Activated CD4-positive, alpha-beta memory T cell treated with anti-CD3 and anti-CD28 coated beads for 36 hours (primary cell): ENCODE results near the gene CUEDC1. TPM values are rescaled to one million over a fixed set of nuclear protein-coding genes. Genes with fewer than 3 reads are reported as not detected.

Experiments
- CTCF ChIA-PET: fragments of 350-600 bp; sonication (Branson Sonifier 250); formaldehyde crosslinking; loops from one replicate; lab custom pipeline; 2021; ENCODE audit warnings: antibody characterized with exemption, inconsistent platforms; lab: Charles Lee
- POLR2A ChIA-PET: fragments of 350-600 bp; sonication (Branson Sonifier 250); formaldehyde crosslinking; loops from one replicate; lab custom pipeline; 2021; ENCODE audit warnings: antibody characterized with exemption; lab: Charles Lee
- DNase-seq: peaks from one replicate; pipeline ENCODE4 v3.0.0-alpha.2; 2020
- H3K27ac Mint-ChIP-seq: one replicate; pipeline ENCODE4 v1.8.0; 2021; ENCODE audit warnings: mixed read lengths
- H3K27me3 Mint-ChIP-seq: one replicate; pipeline ENCODE4 v1.8.0; 2021; ENCODE audit warnings: mixed read lengths
- H3K36me3 Mint-ChIP-seq: one replicate; pipeline ENCODE4 v1.8.0; 2021; ENCODE audit warnings: mixed read lengths
- H3K4me1 Mint-ChIP-seq: one replicate; pipeline ENCODE4 v1.8.0; 2021; ENCODE audit warnings: low read depth, mixed read lengths
- H3K4me3 Mint-ChIP-seq: one replicate; pipeline ENCODE4 v1.8.0; 2021; ENCODE audit warnings: mild to moderate bottlenecking, mixed read lengths
- H3K9me3 Mint-ChIP-seq: one replicate; pipeline ENCODE4 v1.8.0; 2021; ENCODE audit warnings: mixed read lengths
- intact Hi-C: fragments of 100-400 bp; cut with micrococcal nuclease; formaldehyde crosslinking; loops from one replicate; pipeline ENCODE4 v1.15.1; 2023
- total RNA-seq, 2 experiments: library from RNA; stranded (reverse); gene quantifications; one replicate each; pipeline ENCODE4 v1.2.3, GENCODE V29; 2021

Gene CUEDC1
- total RNA-seq = under 1 TPM; 0.29 to 0.36 TPM

DNA sequence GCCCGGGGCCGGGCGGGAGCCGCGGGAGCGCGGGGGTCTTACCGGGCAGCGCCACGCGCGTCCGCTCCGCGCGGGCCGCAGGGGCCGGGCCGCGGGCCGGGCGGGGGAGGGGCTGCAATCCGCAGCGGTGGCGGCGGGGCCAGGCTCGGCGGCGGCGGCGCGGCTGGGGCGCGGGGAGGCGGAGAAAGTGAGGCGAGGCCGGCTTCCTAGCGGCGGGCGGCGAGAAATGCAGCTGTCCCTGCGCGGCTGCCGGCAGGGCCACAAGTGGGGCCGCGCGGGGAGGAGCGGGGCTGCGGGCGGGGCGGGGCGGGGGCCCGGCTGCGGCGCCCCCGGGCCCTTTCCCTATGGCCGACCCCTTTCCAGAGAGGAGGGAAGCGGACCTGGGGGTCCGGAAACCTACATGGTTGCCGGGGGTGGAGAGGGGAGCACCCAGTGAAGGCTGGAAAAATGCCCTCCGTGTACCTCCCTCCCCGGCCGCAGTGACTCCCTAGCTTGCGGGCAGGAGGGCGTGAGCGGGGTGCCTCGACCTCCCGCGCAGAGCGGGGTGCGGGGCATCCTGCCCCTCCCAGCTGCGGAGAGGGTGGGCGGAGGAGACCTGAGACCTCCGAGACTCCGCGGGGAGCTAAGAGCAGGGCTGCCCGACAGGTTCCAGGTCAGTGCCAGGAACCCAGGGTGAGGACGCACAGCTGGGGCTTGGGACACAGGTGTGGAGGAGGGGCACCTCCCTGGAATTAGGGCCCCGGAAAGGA, at the start of gene CUEDC1:
Gene CUEDC1, minus strand, starts transcription at position 230 of the 749 bp plus-strand sequence. CDS start 69,848 bp downstream, outside the sequence.
- peaks cover 24% of the 10 kb centered on the region for H3K4me1 Mint-ChIP-seq
- H3K36me3 Mint-ChIP-seq = no peaks in the 10 kb centered on the region
- no peaks in the 10 kb centered on the region for H3K9me3 Mint-ChIP-seq
- H3K27me3 Mint-ChIP-seq = peaks cover 16% of the 10 kb centered on the region
- intact Hi-C loops = no loop called here
- H3K4me3 Mint-ChIP-seq = peak within 1 kb of the TSS; percentile 48
- peak; percentile 74 for DNase-seq
- H3K27ac Mint-ChIP-seq = no peak within 1 kb of the TSS
- ChIA-PET CTCF (interaction anchor here (1.1 to 2.8 kb wide), 9 partner anchors 8 to 95 kb away, joined by 3 to 11 read pairs (median 4); partner anchors contain the start of gene VEZF1), POLR2A (interaction anchor here (1.2 kb wide), 1 partner anchor 39 kb away, joined by 3 read pairs; no protein-coding TSS in a partner anchor)

DNA sequence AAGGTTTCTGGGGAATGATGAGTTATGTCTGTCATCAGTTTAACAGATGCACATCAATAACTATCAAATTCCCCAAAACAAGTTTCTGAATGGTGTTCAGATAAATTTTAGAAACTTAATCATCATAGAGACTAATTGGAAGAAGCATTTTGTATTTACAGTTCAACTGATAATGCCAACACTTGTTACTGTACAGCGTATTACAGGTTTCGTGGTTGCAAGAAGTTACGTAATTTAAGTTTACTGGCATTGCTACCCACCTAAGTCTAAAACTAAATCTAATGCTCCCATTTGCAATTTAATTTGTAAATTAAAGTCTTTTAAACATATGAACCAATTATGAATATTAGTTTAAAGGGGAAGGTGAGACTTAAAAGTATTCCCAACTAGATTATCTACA, 48.8 kb upstream of the CUEDC1 start:
- CTCF ChIA-PET = no interaction called here
- POLR2A ChIA-PET = no interaction called here
- Mint-ChIP-seq H3K4me1 (peaks cover 73% of the 10 kb centered on the region), H3K4me3 (peak overlapping the region; percentile 99), H3K9me3 (no peaks in the 10 kb centered on the region), H3K36me3 (peaks cover 56% of the 10 kb centered on the region), H3K27ac (peak overlapping the region; percentile 74), H3K27me3 (no peaks in the 10 kb centered on the region)
- no peak for DNase-seq
- intact Hi-C loops = no loop called here

GRCh38 chr17:58002973-58003372, 47.8 kb upstream of the CUEDC1 start:
- peaks cover 60% of the 10 kb centered on the region for H3K36me3 Mint-ChIP-seq
- CTCF ChIA-PET = interaction anchor here (0.7 to 10.7 kb wide), 4 partner anchors 9 to 170 kb away, joined by 3 to 170 read pairs (median 4); no protein-coding TSS in a partner anchor

DNA sequence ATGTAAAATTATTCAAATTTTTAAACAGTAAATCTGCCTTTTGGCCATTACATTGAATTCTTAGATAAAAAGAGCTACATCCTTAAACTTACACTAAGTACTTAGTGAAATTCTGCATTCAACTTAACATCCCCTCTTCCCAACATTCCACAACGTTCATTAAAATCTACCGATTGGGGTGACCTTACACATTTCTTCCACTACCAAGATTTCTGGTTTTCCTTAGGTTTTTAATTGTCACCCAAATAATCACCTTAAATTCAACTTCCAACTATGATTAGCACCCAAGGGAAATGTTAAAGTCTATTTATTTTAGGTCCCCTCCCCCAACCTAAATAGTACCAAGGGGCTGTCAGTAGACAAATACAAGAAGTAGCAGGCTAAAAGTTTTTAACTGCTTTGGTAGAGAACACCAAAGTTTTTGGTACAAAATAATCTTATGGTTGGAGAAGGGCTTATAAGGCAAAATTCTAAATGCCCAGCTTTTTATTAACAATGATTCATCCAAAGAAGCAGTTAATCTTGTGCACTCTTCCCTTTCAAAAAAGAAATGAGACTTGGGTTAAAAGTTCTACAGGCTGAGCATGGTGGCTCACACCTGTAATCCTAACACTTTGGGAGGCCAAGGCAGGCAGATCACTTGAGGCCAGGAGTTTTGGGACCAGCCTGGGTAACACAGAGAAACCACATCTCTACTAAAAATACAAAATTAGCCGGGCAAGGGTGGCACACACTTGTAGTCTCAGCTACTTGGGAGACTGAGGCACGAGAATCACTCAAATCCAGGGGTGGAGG, 47.1 kb upstream of the CUEDC1 start:
- peaks cover 77% of the 10 kb centered on the region for H3K4me1 Mint-ChIP-seq
- POLR2A ChIA-PET = interaction anchor here (1.3 to 2.8 kb wide), 4 partner anchors 9 to 81 kb away, joined by 3 to 9 read pairs (median 5); partner anchors contain the start of genes DYNLL2 and VEZF1
- peak overlapping the region; percentile 28 for H3K4me3 Mint-ChIP-seq
- H3K9me3 Mint-ChIP-seq = no peaks in the 10 kb centered on the region
- intact Hi-C loops = no loop called here
- H3K36me3 Mint-ChIP-seq = peaks cover 64% of the 10 kb centered on the region
- DNase-seq = no peak
- CTCF ChIA-PET = interaction anchor here (1.2 to 10.7 kb wide), 3 partner anchors 11 to 170 kb away, joined by 3 to 170 read pairs (median 4); no protein-coding TSS in a partner anchor
- peak overlapping the region; percentile 50 for H3K27ac Mint-ChIP-seq
- H3K27me3 Mint-ChIP-seq = no peaks in the 10 kb centered on the region

More at GRCh38 chr17:58002973-58003372, 47.8 kb upstream of the CUEDC1 start:
- peak overlapping the region; percentile 28 for H3K27ac Mint-ChIP-seq
- intact Hi-C loops = no loop called here
- peaks cover 74% of the 10 kb centered on the region for H3K4me1 Mint-ChIP-seq
- no peak for DNase-seq
- no peaks in the 10 kb centered on the region for H3K9me3 Mint-ChIP-seq
- no peaks in the 10 kb centered on the region for H3K27me3 Mint-ChIP-seq
- POLR2A ChIA-PET = interaction anchor here (1.7 to 1.9 kb wide), 2 partner anchors 10 to 80 kb away, joined by 3 to 6 read pairs; partner anchors contain the start of gene DYNLL2
- peak overlapping the region; percentile 28 for H3K4me3 Mint-ChIP-seq

DNA sequence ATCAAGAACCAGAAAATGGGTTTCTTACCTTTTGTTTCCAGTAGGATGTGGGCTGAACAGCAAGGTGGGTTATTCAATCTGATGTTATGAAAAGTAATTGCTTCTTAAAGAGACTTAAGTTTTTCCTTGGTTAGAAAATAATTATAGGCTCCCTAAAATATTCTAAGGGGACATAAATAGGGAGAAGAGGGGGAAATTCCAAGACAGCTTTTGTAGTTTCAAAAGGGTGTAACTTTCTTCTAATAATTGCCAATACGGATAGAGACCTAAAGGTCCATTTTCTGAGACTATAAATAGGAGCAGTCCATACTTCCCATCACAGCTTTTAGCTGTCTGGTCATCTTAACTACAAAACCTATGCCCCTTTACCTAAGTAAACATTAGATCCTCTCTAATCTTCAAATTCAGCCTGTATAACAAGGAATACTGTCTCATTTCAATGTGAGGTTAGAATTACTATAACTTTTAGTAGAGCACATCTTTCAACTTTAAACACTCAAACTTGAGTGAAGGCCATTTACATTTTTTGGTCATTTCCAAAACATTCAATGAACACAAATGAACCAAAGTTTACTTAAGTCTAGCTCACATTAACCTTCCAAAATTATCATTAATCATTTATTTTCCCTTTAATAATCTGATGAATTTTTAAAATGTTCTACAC, 46.4 kb upstream of the CUEDC1 start:
- ChIA-PET CTCF (interaction anchor here (0.6 to 10.7 kb wide), 8 partner anchors 11 to 1195 kb away, joined by 3 to 170 read pairs (median 10); partner anchors contain the start of genes DYNLL2 and MRPS23), POLR2A (interaction anchor here (0.8 to 2.8 kb wide), 5 partner anchors 8 to 81 kb away, joined by 3 to 9 read pairs (median 4); partner anchors contain the start of genes DYNLL2 and VEZF1)
- H3K36me3 Mint-ChIP-seq = peaks cover 61% of the 10 kb centered on the region
- H3K27ac Mint-ChIP-seq = peak overlapping the region; percentile 13
- H3K27me3 Mint-ChIP-seq = no peaks in the 10 kb centered on the region
- H3K4me3 Mint-ChIP-seq = no peak overlapping the region
- H3K9me3 Mint-ChIP-seq = no peaks in the 10 kb centered on the region
- intact Hi-C loops = no loop called here
- DNase-seq = no peak
- peaks cover 84% of the 10 kb centered on the region for H3K4me1 Mint-ChIP-seq

- Mint-ChIP-seq H3K27me3 (no peaks in the 10 kb centered on the region), H3K36me3 (peaks cover 44% of the 10 kb centered on the region), H3K4me1 (peaks cover 92% of the 10 kb centered on the region), H3K9me3 (no peaks in the 10 kb centered on the region), H3K4me3 (no peak overlapping the region), H3K27ac (peak overlapping the region; percentile 93)
- intact Hi-C loops = loop anchor here (1.0 to 2.0 kb wide), 3 partner anchors 8 to 149 kb away; partner anchors contain the start of genes MRPS23 and SRSF1
- ChIA-PET CTCF (interaction anchor here (0.5 to 10.7 kb wide), 51 partner anchors 7 to 500 kb away, joined by 3 to 170 read pairs (median 4); partner anchors contain the start of genes CUEDC1, DYNLL2, MRPS23 and SRSF1), POLR2A (interaction anchor here (1.0 to 2.8 kb wide), 9 partner anchors 8 to 333 kb away, joined by 3 to 13 read pairs (median 7); partner anchors contain the start of genes DYNLL2, MRPS23, SRSF1 and VEZF1)
- DNase-seq = no peak
These were observed 44.3 kb upstream of the CUEDC1 start for GRCh38 chr17:57999496-58000017.

- no peaks in the 10 kb centered on the region for H3K27me3 Mint-ChIP-seq
- peaks cover 92% of the 10 kb centered on the region for H3K4me1 Mint-ChIP-seq
- peak overlapping the region; percentile 93 for H3K27ac Mint-ChIP-seq
- H3K36me3 Mint-ChIP-seq = peaks cover 38% of the 10 kb centered on the region
- CTCF ChIA-PET = interaction anchor here (0.5 to 10.7 kb wide), 45 partner anchors 8 to 500 kb away, joined by 3 to 170 read pairs (median 4); partner anchors contain the start of genes MRPS23, SRSF1 and VEZF1
- POLR2A ChIA-PET = interaction anchor here (1.0 to 2.2 kb wide), 8 partner anchors 8 to 333 kb away, joined by 3 to 13 read pairs (median 6); partner anchors contain the start of genes MRPS23, SRSF1 and VEZF1
- intact Hi-C loops = loop anchor here (1.0 to 2.0 kb wide), 3 partner anchors 8 to 148 kb away; partner anchors contain the start of genes MRPS23 and SRSF1
- DNase-seq = no peak
- H3K4me3 Mint-ChIP-seq = no peak overlapping the region
- no peaks in the 10 kb centered on the region for H3K9me3 Mint-ChIP-seq
These were observed 43.8 kb upstream of the CUEDC1 start for GRCh38 chr17:57999010-57999495.

GRCh38 chr17:57997085-57997809, 42.0 kb upstream of the CUEDC1 start:
- Mint-ChIP-seq H3K9me3 (no peaks in the 10 kb centered on the region), H3K4me3 (no peak overlapping the region), H3K27ac (peak overlapping the region; percentile 58), H3K4me1 (peaks cover 85% of the 10 kb centered on the region), H3K36me3 (peaks cover 22% of the 10 kb centered on the region), H3K27me3 (no peaks in the 10 kb centered on the region)
- ChIA-PET POLR2A (interaction anchor here (0.9 to 3.7 kb wide), 5 partner anchors 9 to 136 kb away, joined by 3 to 32 read pairs (median 4); partner anchors contain the start of genes DYNLL2, SRSF1 and VEZF1), CTCF (interaction anchor here (1.1 to 10.7 kb wide), 7 partner anchors 9 to 140 kb away, joined by 4 to 170 read pairs (median 13); partner anchors contain the start of genes SRSF1 and VEZF1)
- intact Hi-C loops = no loop called here
- no peak for DNase-seq

DNA sequence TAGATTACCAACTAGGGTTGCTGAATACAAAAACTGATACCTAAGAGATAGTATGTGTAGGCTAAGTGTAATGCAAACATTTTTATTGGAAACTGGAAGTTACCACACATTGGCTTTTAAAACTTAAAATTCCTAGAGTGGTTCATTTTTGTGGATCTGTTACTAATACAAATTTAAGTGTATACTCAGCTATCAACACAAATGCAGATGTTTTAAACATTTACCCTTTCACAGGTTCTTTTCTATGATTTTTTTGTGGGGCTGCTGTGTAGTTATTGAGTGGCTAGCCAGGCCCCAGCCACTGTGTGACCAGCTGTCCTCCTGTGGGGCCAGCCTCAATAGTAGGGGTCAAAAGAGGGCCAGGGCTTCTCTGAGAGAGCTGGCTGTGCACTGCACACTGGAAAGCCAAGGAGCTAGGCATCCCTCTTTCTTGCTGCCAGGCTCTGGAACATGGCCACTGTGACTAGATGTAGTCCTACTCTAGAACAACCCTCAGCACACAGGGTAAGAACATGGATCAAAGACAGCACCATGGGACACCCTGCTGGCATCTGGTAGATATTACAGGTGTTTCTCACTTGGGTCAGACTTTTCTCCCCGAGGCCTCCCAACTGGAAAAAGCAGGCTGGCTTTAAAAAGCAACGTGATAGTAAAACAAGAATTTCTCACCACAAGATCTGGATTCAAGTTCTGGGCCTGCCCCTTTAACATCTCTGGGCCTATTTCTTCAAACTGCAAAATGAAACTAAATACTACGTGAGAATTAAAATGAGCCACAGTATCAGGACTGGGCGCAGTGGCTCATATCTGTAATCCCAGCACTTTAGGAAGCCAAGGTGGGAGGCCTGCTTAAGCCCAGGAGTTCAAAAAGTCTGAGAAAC, 40.1 kb upstream of the CUEDC1 start:
- DNase-seq = peak; percentile 76
- peak overlapping the region; percentile 47 for H3K27ac Mint-ChIP-seq
- CTCF ChIA-PET = interaction anchor here (0.7 to 10.7 kb wide), 8 partner anchors 9 to 138 kb away, joined by 3 to 170 read pairs (median 7); partner anchors contain the start of gene SRSF1
- peaks cover 20% of the 10 kb centered on the region for H3K36me3 Mint-ChIP-seq
- no peaks in the 10 kb centered on the region for H3K27me3 Mint-ChIP-seq
- POLR2A ChIA-PET = interaction anchor here (1.8 to 3.7 kb wide), 3 partner anchors 11 to 134 kb away, joined by 4 to 32 read pairs (median 9); partner anchors contain the start of genes DYNLL2 and SRSF1
- peaks cover 69% of the 10 kb centered on the region for H3K4me1 Mint-ChIP-seq
- intact Hi-C loops = loop anchor here (1.0 to 2.0 kb wide), 6 partner anchors 8 to 137 kb away; partner anchors contain the start of gene SRSF1
- no peaks in the 10 kb centered on the region for H3K9me3 Mint-ChIP-seq
- H3K4me3 Mint-ChIP-seq = no peak overlapping the region
